LNCaP clone FGC (cell line): ENCODE results near the gene ERC1.
"Not testable (repeated sequence)": the region's sequence is repeated elsewhere in the genome, so short reads cannot be mapped to it uniquely, and the experiment has no call there.

Source experiments
- DNase-seq: peaks from one replicate; pipeline ENCODE4 v3.0.0-alpha.2; 2011; ENCODE audit warnings: low read depth
- H3K4me3 ChIP-seq: 2 replicates; pipeline ENCODE4 v1.5.1; 2011; ENCODE audit warnings: mild to moderate bottlenecking, low read depth, low read length, control low read depth
- CTCF ChIP-seq: IDR thresholded peaks from 2 replicates; pipeline ENCODE4 v1.5.1; 2012; ENCODE audit warnings: mild to moderate bottlenecking; ENCODE audit not compliant: control insufficient read depth, insufficient read depth; ENCODE audit errors: extremely low read depth

The ERC1 gene

GRCh38 chr12:1250641-1251040 lies 259.6 kb downstream of the ERC1 start:
- no peak for DNase-seq
- TF ChIP-seq CTCF, result no peak
- H3K4me3 ChIP-seq, result no peak overlapping the region

- no peak overlapping the region for H3K4me3 ChIP-seq
- no peak for DNase-seq
- TF ChIP-seq CTCF, result no peak
Observed at GRCh38 chr12:1252758-1253157, 261.7 kb downstream of the ERC1 start.

GRCh38 chr12:1255125-1255524 lies 264.1 kb downstream of the ERC1 start:
- not testable (repeated sequence) for DNase-seq, H3K4me3 ChIP-seq

GRCh38 chr12:1255854-1256253 lies 264.8 kb downstream of the ERC1 start:
- not testable (repeated sequence) for DNase-seq, H3K4me3 ChIP-seq

GRCh38 chr12:1256285-1256684 lies 265.3 kb downstream of the ERC1 start:
- no peak overlapping the region for H3K4me3 ChIP-seq
- no peak for DNase-seq
- no peak for TF ChIP-seq CTCF

GRCh38 chr12:1256991-1257390 lies 266.0 kb downstream of the ERC1 start:
- H3K4me3 ChIP-seq, result no peak overlapping the region
- DNase-seq, result no peak
- no peak for TF ChIP-seq CTCF

GRCh38 chr12:1262011-1262410 lies 271.0 kb downstream of the ERC1 start:
- no peak overlapping the region for H3K4me3 ChIP-seq
- no peak for DNase-seq
- no peak for TF ChIP-seq CTCF

- no peak overlapping the region for H3K4me3 ChIP-seq
- DNase-seq, result no peak
- no peak for TF ChIP-seq CTCF
Observed at GRCh38 chr12:1267243-1267642, 276.2 kb downstream of the ERC1 start.
